Left hindlimb (tissue), 1 donor: ENCODE measurements around the gene CFLAR.
"Not testable (repeated sequence)": the region's sequence is repeated elsewhere in the genome, so short reads cannot be mapped to it uniquely, and the experiment has no call there.

Source experiments
- DNase-seq: peaks from one replicate; pipeline ENCODE4 v3.0.0-alpha.2; 2018

Gene CFLAR

GRCh38 chr2:201149821-201150165, 33.8 kb downstream of the CFLAR start:
- not testable (repeated sequence) for DNase-seq

GRCh38 chr2:201150454-201151020, 34.6 kb downstream of the CFLAR start:
- no peak for DNase-seq

- no peak for DNase-seq
These were observed 35.4 kb downstream of the CFLAR start for GRCh38 chr2:201151127-201151981.

- no peak for DNase-seq
These were observed 36.6 kb downstream of the CFLAR start for GRCh38 chr2:201152517-201152916.

- no peak for DNase-seq
These were observed 37.2 kb downstream of the CFLAR start for GRCh38 chr2:201152999-201153815.

- DNase-seq, result no peak
These were observed 38.8 kb downstream of the CFLAR start for GRCh38 chr2:201154615-201155399.

- DNase-seq, result no peak
These were observed 40.1 kb downstream of the CFLAR start for GRCh38 chr2:201156036-201156435.

GRCh38 chr2:201156640-201157039, 40.7 kb downstream of the CFLAR start:
- DNase-seq, result no peak

- DNase-seq, result no peak
These were observed 41.7 kb downstream of the CFLAR start for GRCh38 chr2:201157694-201158093.

GRCh38 chr2:201158111-201158929, 42.4 kb downstream of the CFLAR start:
- DNase-seq, result peak; percentile 47

GRCh38 chr2:201164166-201164565, 48.2 kb downstream of the CFLAR start:
- no peak for DNase-seq

GRCh38 chr2:201167546-201167945, 51.6 kb downstream of the CFLAR start:
- no peak for DNase-seq

- not testable (repeated sequence) for DNase-seq
These were observed 52.5 kb downstream of the CFLAR start for GRCh38 chr2:201168496-201168895.

GRCh38 chr2:201171259-201171814, 55.4 kb downstream of the CFLAR start:
- DNase-seq, result no peak

- no peak for DNase-seq
These were observed 56.3 kb downstream of the CFLAR start for GRCh38 chr2:201172279-201172678.

GRCh38 chr2:201174687-201175086, 58.7 kb downstream of the CFLAR start:
- DNase-seq, result no peak

- no peak for DNase-seq
These were observed 60.1 kb downstream of the CFLAR start for GRCh38 chr2:201176081-201176481.

- DNase-seq, result no peak
These were observed 64.0 kb downstream of the CFLAR start for GRCh38 chr2:201180010-201180409.

GRCh38 chr2:201182650-201183364, 66.8 kb downstream of the CFLAR start, which contains the start of gene CASP10:
Gene CASP10 (plus strand): TSS chr2:201183141. CDS start chr2:201185778, 2,637 bp downstream.
- no peak for DNase-seq

- no peak for DNase-seq
These were observed 67.4 kb downstream of the CFLAR start for GRCh38 chr2:201183365-201183727.

GRCh38 chr2:201183835-201184234, 67.9 kb downstream of the CFLAR start:
- DNase-seq, result not testable (repeated sequence)
